Keratinocyte (primary cell): ENCODE measurements around the gene TMEM207. TPM values are rescaled to one million over a fixed set of nuclear protein-coding genes. Genes with fewer than 3 reads are reported as not detected.

ENCODE experiments used
- DNase-seq: peaks from one replicate; pipeline ENCODE4 v3.0.0-alpha.2; 2011; ENCODE audit warnings: low read depth, missing footprints, low spot score
- FAIRE-seq: peaks from 2 replicates; lab custom pipeline; 2011; peaks lifted over from hg19 to GRCh38; lab: Jason Lieb, UNC
- H2AFZ ChIP-seq: 2 replicates; pipeline ENCODE4 v1.6.0; 2012; ENCODE audit warnings: low read length, control low read depth, inconsistent platforms; ENCODE audit not compliant: control insufficient read depth
- H3K27ac ChIP-seq: 2 replicates; pipeline ENCODE4 v1.5.1; 2011; ENCODE audit warnings: low read length; ENCODE audit not compliant: control insufficient read depth, insufficient read depth
- H3K27me3 ChIP-seq: 3 replicates; pipeline ENCODE4 v1.6.0; 2011; ENCODE audit warnings: low read length; ENCODE audit not compliant: control insufficient read depth, insufficient read depth; ENCODE audit errors: extremely low read depth
- H3K36me3 ChIP-seq, 2 experiments: 2 replicates in 1 of 2; 3 replicates in 1 of 2; pipeline ENCODE4 v1.5.1; 2011; ENCODE audit warnings: low read length in 2 of 2, mild to moderate bottlenecking in 1 of 2; ENCODE audit not compliant: control insufficient read depth in 2 of 2, insufficient read depth in 2 of 2; ENCODE audit errors: extremely low read depth in 1 of 2
- H3K4me1 ChIP-seq: 3 replicates; pipeline ENCODE4 v1.5.1; 2011; ENCODE audit warnings: low read length; ENCODE audit not compliant: control insufficient read depth, insufficient read depth; ENCODE audit errors: extremely low read depth
- H3K4me2 ChIP-seq: 3 replicates; pipeline ENCODE4 v1.6.0; 2011; ENCODE audit warnings: low read depth, low read length; ENCODE audit not compliant: control insufficient read depth, insufficient read depth; ENCODE audit errors: extremely low read depth
- H3K4me3 ChIP-seq, 3 experiments: fragments of 200-600 bp in 1 of 3; sonication (generic) in 1 of 3; 2 replicates in 2 of 3; 3 replicates in 1 of 3; pipeline ENCODE4 v1.5.1; 2011 to 2016; ENCODE audit warnings: low read length in 3 of 3, mild to moderate bottlenecking in 3 of 3, control low read depth in 2 of 3, inconsistent platforms in 1 of 3, low read depth in 1 of 3, mixed read lengths in 1 of 3, mixed run types in 1 of 3, moderate library complexity in 1 of 3; ENCODE audit not compliant: control insufficient read depth in 2 of 3, insufficient read depth in 2 of 3; ENCODE audit errors: extremely low read depth in 1 of 3
- H3K79me2 ChIP-seq: 2 replicates; pipeline ENCODE4 v1.6.0; 2012; ENCODE audit warnings: low read length; ENCODE audit not compliant: control insufficient read depth, insufficient read depth
- H3K9ac ChIP-seq: 3 replicates; pipeline ENCODE4 v1.6.0; 2011; ENCODE audit warnings: low read length; ENCODE audit not compliant: control insufficient read depth, insufficient read depth; ENCODE audit errors: extremely low read depth
- H3K9me1 ChIP-seq: 3 replicates; pipeline ENCODE4 v1.6.0; 2011; ENCODE audit warnings: low read length; ENCODE audit not compliant: control insufficient read depth, insufficient read depth; ENCODE audit errors: extremely low read depth
- H3K9me3 ChIP-seq: 2 replicates; pipeline ENCODE4 v1.5.1; 2012; ENCODE audit warnings: low read depth, low read length; ENCODE audit not compliant: control insufficient read depth
- H4K20me1 ChIP-seq: 3 replicates; pipeline ENCODE4 v1.6.0; 2011; ENCODE audit warnings: low read length; ENCODE audit not compliant: control insufficient read depth, insufficient read depth; ENCODE audit errors: extremely low read depth
- CTCF ChIP-seq, 3 experiments: IDR thresholded peaks in 1 of 3; conservative IDR thresholded peaks in 1 of 3; optimal IDR thresholded peaks in 1 of 3; 2 replicates in 2 of 3; 3 replicates in 1 of 3; pipeline versions ENCODE3 to v1.5.1; 2011; ENCODE audit warnings: low read length in 3 of 3, mild to moderate bottlenecking in 3 of 3, moderate library complexity in 2 of 3, control low read depth in 1 of 3, inconsistent platforms in 1 of 3; ENCODE audit not compliant: insufficient read depth in 2 of 3; ENCODE audit errors: extremely low read depth in 1 of 3
- EZH2 ChIP-seq: IDR thresholded peaks from one replicate; pipeline ENCODE4 v1.6.1; 2012; ENCODE audit warnings: inconsistent platforms, mild to moderate bottlenecking, low read length, moderate library complexity
- dilution Hi-C: fragments of 300-500 bp; cut with MboI; formaldehyde crosslinking; loops from one replicate; pipeline ENCODE4 v1.7.0; 2020; ENCODE audit warnings: low sequenced_read_pairs; ENCODE audit not compliant: extremely low pct_ligation_motif_present
- polyA plus RNA-seq, 5 experiments: library from polyadenylated mRNA; depleted of rRNA in 3 of 5; stranded (reverse) in 3 of 5; stranded (forward) in 1 of 5; unstranded in 1 of 5; fragments of >200 nt; gene quantifications; 1 replicate in 1 of 5; 2 replicates in 3 of 5; 3 replicates in 1 of 5; pipeline versions ENCODE4 v1.2.1 to v1.2.3, GENCODE V29; 2011 to 2012; ENCODE audit warnings: missing spikeins in 2 of 5, low read depth in 1 of 5, low replicate concordance in 1 of 5

The TMEM207 gene
- polyA plus RNA-seq, 1 donor (not counting 4 experiments of a cell fraction or from before 2014, with no cell fraction given) = not detected

DNA sequence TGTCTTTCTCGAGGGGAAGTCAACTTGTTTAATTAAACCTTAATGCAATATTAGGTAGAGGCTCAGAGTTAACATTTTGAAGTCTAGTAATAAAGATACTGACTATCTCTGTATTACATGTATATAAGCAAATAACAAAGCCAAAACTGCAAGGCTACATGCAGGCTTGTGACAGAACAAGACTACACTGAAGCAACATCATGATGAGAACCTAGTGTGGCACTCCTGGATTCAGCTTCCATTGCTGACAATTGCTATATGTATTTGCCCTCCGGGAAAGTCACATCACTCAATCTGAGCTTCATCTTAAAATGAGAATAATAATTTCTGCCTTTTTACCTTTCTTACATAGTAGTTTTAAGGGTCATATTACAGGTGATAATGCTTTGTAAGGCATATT, 48.6 kb upstream of the TMEM207 start:
- dilution Hi-C loops = no loop called here
- H3K27me3 ChIP-seq = no peaks in the 10 kb centered on the region
- no peaks in the 10 kb centered on the region for H4K20me1 ChIP-seq
- no peak overlapping the region for H2AFZ ChIP-seq
- FAIRE-seq (no peak), DNase-seq (no peak)
- no peak overlapping the region for H3K4me3 ChIP-seq
- H3K4me1 ChIP-seq = no peaks in the 10 kb centered on the region
- H3K9me3 ChIP-seq = no peaks in the 10 kb centered on the region
- no peaks in the 10 kb centered on the region for H3K36me3 ChIP-seq
- TF ChIP-seq CTCF (optimal IDR thresholded peaks at IDR 0.05 in 1 of 3, IDR thresholded peaks at IDR 0.05 in 1 of 3, conservative IDR thresholded peaks at IDR 0.05 in 1 of 3; ENCODE audit: extremely low read depth in 1 of 3, insufficient read depth in 2 of 3, low read length in 3 of 3) (no peak), EZH2 (no peak)
- no peak overlapping the region for H3K27ac ChIP-seq
- H3K9ac ChIP-seq = no peak overlapping the region
- no peaks in the 10 kb centered on the region for H3K9me1 ChIP-seq
- H3K79me2 ChIP-seq = no peaks in the 10 kb centered on the region
- no peak overlapping the region for H3K4me2 ChIP-seq

- dilution Hi-C loops = no loop called here
- Histone ChIP-seq H3K79me2 (no peaks in the 10 kb centered on the region), H3K4me1 (no peaks in the 10 kb centered on the region), H3K9ac (no peak overlapping the region), H3K27me3 (no peaks in the 10 kb centered on the region), H3K9me1 (no peaks in the 10 kb centered on the region), H3K27ac (no peak overlapping the region), H3K4me3 (no peak overlapping the region), H2AFZ (no peak overlapping the region), H3K9me3 (no peaks in the 10 kb centered on the region), H3K36me3 (no peaks in the 10 kb centered on the region), H4K20me1 (no peaks in the 10 kb centered on the region), H3K4me2 (no peak overlapping the region)
- DNase-seq (no peak), FAIRE-seq (peak; percentile 36)
- TF ChIP-seq CTCF (optimal IDR thresholded peaks at IDR 0.05 in 1 of 3, IDR thresholded peaks at IDR 0.05 in 1 of 3, conservative IDR thresholded peaks at IDR 0.05 in 1 of 3; ENCODE audit: extremely low read depth in 1 of 3, insufficient read depth in 2 of 3, low read length in 3 of 3) = no peak
- no peak for TF ChIP-seq EZH2
Observed at GRCh38 chr3:190497811-190498210, 48.1 kb upstream of the TMEM207 start.
